Frontal cortex (tissue), 4 donors: Measurements from ENCODE around the gene IL2RG. TPM values are rescaled to one million over a fixed set of nuclear protein-coding genes. Genes with fewer than 3 reads are reported as not detected.

Source experiments
- DNase-seq, 2 donors: peaks; one replicate each; pipeline ENCODE4 v3.0.0; 2012; ENCODE audit warnings: low spot score in 2 of 2
- FAIRE-seq: peaks from 2 replicates; lab custom pipeline; 2012; peaks lifted over from hg19 to GRCh38; lab: Jason Lieb, UNC
- total RNA-seq: library from RNA; depleted of rRNA; stranded (reverse); fragments of >200 nt; gene quantifications from one replicate; pipeline ENCODE4 v1.2.3, GENCODE V29; 2014
- donor health status: control.
- donor health status: control.
- donor health status: control.

The IL2RG gene
- total RNA-seq, 1 donor from 2014 or later: not detected

- DNase-seq (no peak), FAIRE-seq (no peak)
These were observed 599 bp upstream of the IL2RG start for GRCh38 chrX:71111921-71112431.

- FAIRE-seq: no peak
- DNase-seq: no peak
These were observed 2.3 kb downstream of the IL2RG start for GRCh38 chrX:71109051-71109450.

GRCh38 chrX:71107762-71108360 is 3.5 kb downstream of the IL2RG start:
- DNase-seq (no peak), FAIRE-seq (no peak)

GRCh38 chrX:71107245-71107644 is 4.1 kb downstream of the IL2RG start:
- no peak for DNase-seq
- no peak for FAIRE-seq

GRCh38 chrX:71106427-71106826 is 5.0 kb downstream of the IL2RG start, which contains the start of gene CXorf65:
TSS of gene CXorf65 (minus strand) at chrX:71106740. CDS start at chrX:71106556, 184 bp downstream.
- no peak for FAIRE-seq
- DNase-seq: no peak

GRCh38 chrX:71105628-71106027 is 5.7 kb downstream of the IL2RG start:
- FAIRE-seq: no peak
- no peak for DNase-seq

GRCh38 chrX:71103110-71103983 is 8.0 kb downstream of the IL2RG start:
- DNase-seq (no peak), FAIRE-seq (no peak)

- no peak for DNase-seq
- FAIRE-seq: no peak
These were observed 9.1 kb downstream of the IL2RG start for GRCh38 chrX:71102292-71102691.

GRCh38 chrX:71100581-71101505 is 10.5 kb downstream of the IL2RG start:
- DNase-seq (no peak), FAIRE-seq (no peak)

GRCh38 chrX:71099736-71100135 is 11.6 kb downstream of the IL2RG start:
- DNase-seq (no peak), FAIRE-seq (no peak)

- no peak for DNase-seq
- no peak for FAIRE-seq
These were observed 12.3 kb downstream of the IL2RG start for GRCh38 chrX:71098951-71099506.

- FAIRE-seq (no peak), DNase-seq (peak in 1 of 2 donors; percentile 30)
These were observed 13.1 kb downstream of the IL2RG start for GRCh38 chrX:71098302-71098701.

GRCh38 chrX:71096760-71097032 is 14.7 kb downstream of the IL2RG start:
- DNase-seq: no peak
- FAIRE-seq: no peak

GRCh38 chrX:71095981-71096759 is 15.2 kb downstream of the IL2RG start:
- FAIRE-seq (no peak), DNase-seq (peak in 1 of 2 donors; percentile 53)

- FAIRE-seq: no peak
- DNase-seq: peak; percentile 72 to 86
These were observed 15.8 kb downstream of the IL2RG start, which contains the start of gene FOXO4 for GRCh38 chrX:71095555-71095980. TSS of gene FOXO4 (plus strand) at chrX:71095851. CDS start at chrX:71096529, 678 bp downstream.

GRCh38 chrX:71095033-71095432 is 16.3 kb downstream of the IL2RG start:
- FAIRE-seq (no peak), DNase-seq (no peak)

GRCh38 chrX:71091263-71091662 is 20.1 kb downstream of the IL2RG start:
- FAIRE-seq (no peak), DNase-seq (no peak)

GRCh38 chrX:71085900-71086299 is 25.5 kb downstream of the IL2RG start:
- no peak for FAIRE-seq
- DNase-seq: no peak

GRCh38 chrX:71082822-71083221 is 28.6 kb downstream of the IL2RG start:
- no peak for FAIRE-seq
- no peak for DNase-seq
